ENCODE results near the gene SUN3.
"Not testable (repeated sequence)": the region's sequence is repeated elsewhere in the genome, so short reads cannot be mapped to it uniquely, and the experiment has no call there.

The SUN3 gene

GRCh38 chr7:47990592-47990991 is 38.3 kb downstream of the SUN3 start:
- H3K4me3 ChIP-seq (ENCODE audit: low read length), result no peak overlapping the region
- H3K36me3 ChIP-seq (ENCODE audit: control insufficient read depth, insufficient read depth, low read length), result no peaks in the 10 kb centered on the region
- no peak overlapping the region for H3K9ac ChIP-seq (ENCODE audit: low read length)
- no peaks in the 10 kb centered on the region for H3K9me3 ChIP-seq (ENCODE audit: control insufficient read depth, low read length)
- H3K27me3 ChIP-seq (ENCODE audit: control insufficient read depth, insufficient read depth, low read length), result no peaks in the 10 kb centered on the region
- peaks cover 9% of the 10 kb centered on the region for H3K4me1 ChIP-seq (ENCODE audit: control insufficient read depth, insufficient read depth, low read length)

GRCh38 chr7:47989607-47990400 is 39.1 kb downstream of the SUN3 start:
- not testable (repeated sequence) for H3K4me3 ChIP-seq (ENCODE audit: low read length); H3K36me3 ChIP-seq (ENCODE audit: control insufficient read depth, insufficient read depth, low read length); H3K4me1 ChIP-seq (ENCODE audit: control insufficient read depth, insufficient read depth, low read length); H3K27me3 ChIP-seq (ENCODE audit: control insufficient read depth, insufficient read depth, low read length); H3K9me3 ChIP-seq (ENCODE audit: control insufficient read depth, low read length); H3K9ac ChIP-seq (ENCODE audit: low read length)

GRCh38 chr7:47988496-47989386 is 40.2 kb downstream of the SUN3 start:
- no peak overlapping the region for H3K9ac ChIP-seq (ENCODE audit: low read length)
- peaks cover 9% of the 10 kb centered on the region for H3K4me1 ChIP-seq (ENCODE audit: control insufficient read depth, insufficient read depth, low read length)
- H3K9me3 ChIP-seq (ENCODE audit: control insufficient read depth, low read length), result no peaks in the 10 kb centered on the region
- no peak overlapping the region for H3K4me3 ChIP-seq (ENCODE audit: low read length)
- no peaks in the 10 kb centered on the region for H3K27me3 ChIP-seq (ENCODE audit: control insufficient read depth, insufficient read depth, low read length)
- no peaks in the 10 kb centered on the region for H3K36me3 ChIP-seq (ENCODE audit: control insufficient read depth, insufficient read depth, low read length)

GRCh38 chr7:47982610-47983009 is 46.3 kb downstream of the SUN3 start:
- Histone ChIP-seq H3K4me3 (ENCODE audit: low read length) (no peak overlapping the region), H3K9ac (ENCODE audit: low read length) (no peak overlapping the region), H3K4me1 (ENCODE audit: control insufficient read depth, insufficient read depth, low read length) (peaks cover 10% of the 10 kb centered on the region), H3K27me3 (ENCODE audit: control insufficient read depth, insufficient read depth, low read length) (no peaks in the 10 kb centered on the region), H3K9me3 (ENCODE audit: control insufficient read depth, low read length) (no peaks in the 10 kb centered on the region), H3K36me3 (ENCODE audit: control insufficient read depth, insufficient read depth, low read length) (no peaks in the 10 kb centered on the region)

- not testable (repeated sequence) for H3K4me3 ChIP-seq (ENCODE audit: low read length); H3K9ac ChIP-seq (ENCODE audit: low read length); H3K36me3 ChIP-seq (ENCODE audit: control insufficient read depth, insufficient read depth, low read length); H3K4me1 ChIP-seq (ENCODE audit: control insufficient read depth, insufficient read depth, low read length); H3K9me3 ChIP-seq (ENCODE audit: control insufficient read depth, low read length); H3K27me3 ChIP-seq (ENCODE audit: control insufficient read depth, insufficient read depth, low read length)
These were observed 48.3 kb downstream of the SUN3 start for GRCh38 chr7:47980648-47981047.

- H3K4me1 ChIP-seq (ENCODE audit: control insufficient read depth, insufficient read depth, low read length), result peaks cover 10% of the 10 kb centered on the region
- peak overlapping the region; percentile 70 for H3K9ac ChIP-seq (ENCODE audit: low read length)
- H3K4me3 ChIP-seq (ENCODE audit: low read length), result peak overlapping the region; percentile 49
- H3K36me3 ChIP-seq (ENCODE audit: control insufficient read depth, insufficient read depth, low read length), result no peaks in the 10 kb centered on the region
- H3K27me3 ChIP-seq (ENCODE audit: control insufficient read depth, insufficient read depth, low read length), result no peaks in the 10 kb centered on the region
- no peaks in the 10 kb centered on the region for H3K9me3 ChIP-seq (ENCODE audit: control insufficient read depth, low read length)
These were observed 49.1 kb downstream of the SUN3 start for GRCh38 chr7:47979832-47980181.

- H3K9me3 ChIP-seq (ENCODE audit: control insufficient read depth, low read length), result no peaks in the 10 kb centered on the region
- H3K4me1 ChIP-seq (ENCODE audit: control insufficient read depth, insufficient read depth, low read length), result peaks cover 10% of the 10 kb centered on the region
- H3K4me3 ChIP-seq (ENCODE audit: low read length), result peak within 1 kb of the TSS; percentile 49
- H3K27me3 ChIP-seq (ENCODE audit: control insufficient read depth, insufficient read depth, low read length), result no peaks in the 10 kb centered on the region
- H3K36me3 ChIP-seq (ENCODE audit: control insufficient read depth, insufficient read depth, low read length), result peaks cover 5% of the 10 kb centered on the region
- H3K9ac ChIP-seq (ENCODE audit: low read length), result peak within 1 kb of the TSS; percentile 70
These were observed 49.6 kb downstream of the SUN3 start, which contains the start of gene HUS1 for GRCh38 chr7:47979145-47979831. HUS1 (minus strand) TSS chr7:47979615; CDS start chr7:47979519, 96 bp downstream.

- no peaks in the 10 kb centered on the region for H3K9me3 ChIP-seq (ENCODE audit: control insufficient read depth, low read length)
- peaks cover 10% of the 10 kb centered on the region for H3K36me3 ChIP-seq (ENCODE audit: control insufficient read depth, insufficient read depth, low read length)
- H3K4me3 ChIP-seq (ENCODE audit: low read length), result peak overlapping the region; percentile 48
- H3K9ac ChIP-seq (ENCODE audit: low read length), result peak overlapping the region; percentile 70
- peaks cover 10% of the 10 kb centered on the region for H3K4me1 ChIP-seq (ENCODE audit: control insufficient read depth, insufficient read depth, low read length)
- no peaks in the 10 kb centered on the region for H3K27me3 ChIP-seq (ENCODE audit: control insufficient read depth, insufficient read depth, low read length)
These were observed 50.1 kb downstream of the SUN3 start for GRCh38 chr7:47978790-47979144.

GRCh38 chr7:47973739-47974138 is 55.2 kb downstream of the SUN3 start:
- peaks cover 8% of the 10 kb centered on the region for H3K4me1 ChIP-seq (ENCODE audit: control insufficient read depth, insufficient read depth, low read length)
- H3K4me3 ChIP-seq (ENCODE audit: low read length), result no peak overlapping the region
- H3K9me3 ChIP-seq (ENCODE audit: control insufficient read depth, low read length), result no peaks in the 10 kb centered on the region
- no peaks in the 10 kb centered on the region for H3K27me3 ChIP-seq (ENCODE audit: control insufficient read depth, insufficient read depth, low read length)
- H3K36me3 ChIP-seq (ENCODE audit: control insufficient read depth, insufficient read depth, low read length), result peaks cover 16% of the 10 kb centered on the region
- H3K9ac ChIP-seq (ENCODE audit: low read length), result no peak overlapping the region

- Histone ChIP-seq H3K27me3 (ENCODE audit: control insufficient read depth, insufficient read depth, low read length) (no peaks in the 10 kb centered on the region), H3K9ac (ENCODE audit: low read length) (no peak overlapping the region), H3K9me3 (ENCODE audit: control insufficient read depth, low read length) (no peaks in the 10 kb centered on the region), H3K4me1 (ENCODE audit: control insufficient read depth, insufficient read depth, low read length) (no peaks in the 10 kb centered on the region), H3K36me3 (ENCODE audit: control insufficient read depth, insufficient read depth, low read length) (peaks cover 25% of the 10 kb centered on the region), H3K4me3 (ENCODE audit: low read length) (no peak overlapping the region)
These were observed 58.1 kb downstream of the SUN3 start for GRCh38 chr7:47970761-47971160.

- H3K9ac ChIP-seq (ENCODE audit: low read length), result no peak overlapping the region
- H3K4me3 ChIP-seq (ENCODE audit: low read length), result no peak overlapping the region
- H3K9me3 ChIP-seq (ENCODE audit: control insufficient read depth, low read length), result no peaks in the 10 kb centered on the region
- no peaks in the 10 kb centered on the region for H3K27me3 ChIP-seq (ENCODE audit: control insufficient read depth, insufficient read depth, low read length)
- no peaks in the 10 kb centered on the region for H3K4me1 ChIP-seq (ENCODE audit: control insufficient read depth, insufficient read depth, low read length)
- peaks cover 21% of the 10 kb centered on the region for H3K36me3 ChIP-seq (ENCODE audit: control insufficient read depth, insufficient read depth, low read length)
These were observed 59.8 kb downstream of the SUN3 start for GRCh38 chr7:47968847-47969774.
